ENCODE data around the gene PANK2. TPM values are rescaled to one million over a fixed set of nuclear protein-coding genes. Genes with fewer than 3 reads are reported as not detected.

The PANK2 gene
- total RNA-seq, 1 donor from 2014 or later, result 59.3 TPM

- no peak overlapping the region for H3K9ac ChIP-seq (ENCODE audit: low read length)
- no peaks in the 10 kb centered on the region for H3K27me3 Mint-ChIP-seq (ENCODE audit: low read depth, unreplicated experiment)
- no peak overlapping the region for H3K27ac ChIP-seq (ENCODE audit: low read depth, low read length)
- H3K27me3 ChIP-seq (ENCODE audit: insufficient read depth, low read length), result no peaks in the 10 kb centered on the region
- no peaks in the 10 kb centered on the region for H3K9me3 Mint-ChIP-seq (ENCODE audit: unreplicated experiment)
- H3K36me3 Mint-ChIP-seq (ENCODE audit: low read depth, unreplicated experiment), result peaks cover 17% of the 10 kb centered on the region
- no peak for DNase-seq (ENCODE audit: low read depth)
- no peak overlapping the region for H3K4me3 ChIP-seq (ENCODE audit: insufficient read depth, low read depth, low read length)
- peaks cover 52% of the 10 kb centered on the region for H3K4me1 Mint-ChIP-seq (ENCODE audit: low read depth, unreplicated experiment)
- FAIRE-seq, result no peak
- H3K27ac Mint-ChIP-seq (ENCODE audit: unreplicated experiment), result peak overlapping the region; percentile 2
- no peaks in the 10 kb centered on the region for H3K9me3 ChIP-seq (ENCODE audit: insufficient read depth, low read depth, low read length)
- H3K4me2 ChIP-seq (ENCODE audit: low read length), result no peak overlapping the region
- H3K4me3 Mint-ChIP-seq (ENCODE audit: unreplicated experiment), result no peak overlapping the region
- H3K36me3 ChIP-seq (ENCODE audit: insufficient read depth, low read length), result peaks cover 42% of the 10 kb centered on the region
- no peak overlapping the region for H2AFZ ChIP-seq (ENCODE audit: low read depth, low read length)
- H3K79me2 ChIP-seq (ENCODE audit: insufficient read depth, low read length), result peaks cover 66% of the 10 kb centered on the region
- H3K4me1 ChIP-seq (ENCODE audit: insufficient read depth, low read length), result peaks cover 12% of the 10 kb centered on the region
- H4K20me1 ChIP-seq (ENCODE audit: insufficient read depth, low read length), result peaks cover 89% of the 10 kb centered on the region
- TF ChIP-seq, protein P1, sequence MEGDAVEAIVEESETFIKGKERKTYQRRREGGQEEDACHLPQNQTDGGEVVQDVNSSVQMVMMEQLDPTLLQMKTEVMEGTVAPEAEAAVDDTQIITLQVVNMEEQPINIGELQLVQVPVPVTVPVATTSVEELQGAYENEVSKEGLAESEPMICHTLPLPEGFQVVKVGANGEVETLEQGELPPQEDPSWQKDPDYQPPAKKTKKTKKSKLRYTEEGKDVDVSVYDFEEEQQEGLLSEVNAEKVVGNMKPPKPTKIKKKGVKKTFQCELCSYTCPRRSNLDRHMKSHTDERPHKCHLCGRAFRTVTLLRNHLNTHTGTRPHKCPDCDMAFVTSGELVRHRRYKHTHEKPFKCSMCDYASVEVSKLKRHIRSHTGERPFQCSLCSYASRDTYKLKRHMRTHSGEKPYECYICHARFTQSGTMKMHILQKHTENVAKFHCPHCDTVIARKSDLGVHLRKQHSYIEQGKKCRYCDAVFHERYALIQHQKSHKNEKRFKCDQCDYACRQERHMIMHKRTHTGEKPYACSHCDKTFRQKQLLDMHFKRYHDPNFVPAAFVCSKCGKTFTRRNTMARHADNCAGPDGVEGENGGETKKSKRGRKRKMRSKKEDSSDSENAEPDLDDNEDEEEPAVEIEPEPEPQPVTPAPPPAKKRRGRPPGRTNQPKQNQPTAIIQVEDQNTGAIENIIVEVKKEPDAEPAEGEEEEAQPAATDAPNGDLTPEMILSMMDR (IDR thresholded peaks at IDR 0.05; ENCODE audit: insufficient read depth, low read depth, low read length), result no peak
- TF ChIP-seq EZH2 (IDR thresholded peaks at IDR 0.05; ENCODE audit: insufficient read depth, low read length), result no peak
Observed at GRCh38 chr20:3922983-3923339, 33.8 kb downstream of the PANK2 start.

DNA sequence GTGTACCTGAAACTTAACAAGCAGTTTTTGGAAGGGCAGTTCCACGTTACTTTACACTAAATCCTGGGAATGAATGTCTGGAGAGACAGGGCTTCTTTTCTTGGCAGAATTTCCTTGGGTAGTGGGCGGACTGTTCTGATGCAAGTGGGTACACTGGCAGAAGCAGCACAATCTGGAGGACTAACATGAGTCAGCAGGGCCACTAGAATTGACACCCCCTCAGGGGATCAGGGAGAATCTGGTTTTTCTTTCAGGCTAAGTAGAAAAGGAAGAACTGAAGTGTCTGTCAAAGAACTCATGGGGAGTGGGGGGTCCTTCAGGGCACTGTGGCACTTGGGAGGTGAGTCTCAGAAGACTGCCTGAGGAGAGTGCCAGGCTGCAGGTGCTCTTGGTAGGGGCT lies 34.6 kb downstream of the PANK2 start:
- Histone ChIP-seq H3K4me1 (ENCODE audit: insufficient read depth, low read length) (peaks cover 12% of the 10 kb centered on the region), H3K79me2 (ENCODE audit: insufficient read depth, low read length) (peaks cover 58% of the 10 kb centered on the region), H4K20me1 (ENCODE audit: insufficient read depth, low read length) (peaks cover 84% of the 10 kb centered on the region), H2AFZ (ENCODE audit: low read depth, low read length) (no peak overlapping the region), H3K4me3 (ENCODE audit: insufficient read depth, low read depth, low read length) (no peak overlapping the region), H3K27me3 (ENCODE audit: insufficient read depth, low read length) (no peaks in the 10 kb centered on the region), H3K27ac (ENCODE audit: low read depth, low read length) (no peak overlapping the region), H3K36me3 (ENCODE audit: insufficient read depth, low read length) (peaks cover 33% of the 10 kb centered on the region), H3K4me2 (ENCODE audit: low read length) (peak overlapping the region; percentile 9), H3K9me3 (ENCODE audit: insufficient read depth, low read depth, low read length) (no peaks in the 10 kb centered on the region), H3K9ac (ENCODE audit: low read length) (no peak overlapping the region)
- Mint-ChIP-seq H3K27ac (ENCODE audit: unreplicated experiment) (peak overlapping the region; percentile 87), H3K4me1 (ENCODE audit: low read depth, unreplicated experiment) (peaks cover 57% of the 10 kb centered on the region), H3K9me3 (ENCODE audit: unreplicated experiment) (no peaks in the 10 kb centered on the region), H3K36me3 (ENCODE audit: low read depth, unreplicated experiment) (peaks cover 20% of the 10 kb centered on the region), H3K4me3 (ENCODE audit: unreplicated experiment) (peak overlapping the region; percentile 70), H3K27me3 (ENCODE audit: low read depth, unreplicated experiment) (no peaks in the 10 kb centered on the region)
- peak; percentile 52 for DNase-seq (ENCODE audit: low read depth)
- TF ChIP-seq, protein P1 (IDR thresholded peaks at IDR 0.05; ENCODE audit: insufficient read depth, low read depth, low read length), result no peak
- TF ChIP-seq EZH2 (IDR thresholded peaks at IDR 0.05; ENCODE audit: insufficient read depth, low read length), result no peak
- no peak for FAIRE-seq

- no peaks in the 10 kb centered on the region for H3K9me3 ChIP-seq (ENCODE audit: insufficient read depth, low read depth, low read length)
- no peak for FAIRE-seq
- no peak overlapping the region for H3K27ac ChIP-seq (ENCODE audit: low read depth, low read length)
- H2AFZ ChIP-seq (ENCODE audit: low read depth, low read length), result no peak overlapping the region
- Mint-ChIP-seq H3K36me3 (ENCODE audit: low read depth, unreplicated experiment) (peaks cover 20% of the 10 kb centered on the region), H3K9me3 (ENCODE audit: unreplicated experiment) (no peaks in the 10 kb centered on the region), H3K27me3 (ENCODE audit: low read depth, unreplicated experiment) (no peaks in the 10 kb centered on the region), H3K27ac (ENCODE audit: unreplicated experiment) (peak overlapping the region; percentile 69), H3K4me3 (ENCODE audit: unreplicated experiment) (peak overlapping the region; percentile 70), H3K4me1 (ENCODE audit: low read depth, unreplicated experiment) (peaks cover 54% of the 10 kb centered on the region)
- H3K79me2 ChIP-seq (ENCODE audit: insufficient read depth, low read length), result peaks cover 51% of the 10 kb centered on the region
- peaks cover 12% of the 10 kb centered on the region for H3K4me1 ChIP-seq (ENCODE audit: insufficient read depth, low read length)
- peaks cover 81% of the 10 kb centered on the region for H4K20me1 ChIP-seq (ENCODE audit: insufficient read depth, low read length)
- no peak for DNase-seq (ENCODE audit: low read depth)
- TF ChIP-seq EZH2 (IDR thresholded peaks at IDR 0.05; ENCODE audit: insufficient read depth, low read length), result no peak
- TF ChIP-seq, protein P1 (IDR thresholded peaks at IDR 0.05; ENCODE audit: insufficient read depth, low read depth, low read length), result no peak
- H3K9ac ChIP-seq (ENCODE audit: low read length), result no peak overlapping the region
- peaks cover 26% of the 10 kb centered on the region for H3K36me3 ChIP-seq (ENCODE audit: insufficient read depth, low read length)
- no peaks in the 10 kb centered on the region for H3K27me3 ChIP-seq (ENCODE audit: insufficient read depth, low read length)
- no peak overlapping the region for H3K4me3 ChIP-seq (ENCODE audit: insufficient read depth, low read depth, low read length)
- no peak overlapping the region for H3K4me2 ChIP-seq (ENCODE audit: low read length)
Observed at GRCh38 chr20:3924304-3925112, 35.3 kb downstream of the PANK2 start.
